Measurements from ENCODE around the gene UBE2F.

- TF ChIP-seq, protein P1, sequence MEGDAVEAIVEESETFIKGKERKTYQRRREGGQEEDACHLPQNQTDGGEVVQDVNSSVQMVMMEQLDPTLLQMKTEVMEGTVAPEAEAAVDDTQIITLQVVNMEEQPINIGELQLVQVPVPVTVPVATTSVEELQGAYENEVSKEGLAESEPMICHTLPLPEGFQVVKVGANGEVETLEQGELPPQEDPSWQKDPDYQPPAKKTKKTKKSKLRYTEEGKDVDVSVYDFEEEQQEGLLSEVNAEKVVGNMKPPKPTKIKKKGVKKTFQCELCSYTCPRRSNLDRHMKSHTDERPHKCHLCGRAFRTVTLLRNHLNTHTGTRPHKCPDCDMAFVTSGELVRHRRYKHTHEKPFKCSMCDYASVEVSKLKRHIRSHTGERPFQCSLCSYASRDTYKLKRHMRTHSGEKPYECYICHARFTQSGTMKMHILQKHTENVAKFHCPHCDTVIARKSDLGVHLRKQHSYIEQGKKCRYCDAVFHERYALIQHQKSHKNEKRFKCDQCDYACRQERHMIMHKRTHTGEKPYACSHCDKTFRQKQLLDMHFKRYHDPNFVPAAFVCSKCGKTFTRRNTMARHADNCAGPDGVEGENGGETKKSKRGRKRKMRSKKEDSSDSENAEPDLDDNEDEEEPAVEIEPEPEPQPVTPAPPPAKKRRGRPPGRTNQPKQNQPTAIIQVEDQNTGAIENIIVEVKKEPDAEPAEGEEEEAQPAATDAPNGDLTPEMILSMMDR (IDR thresholded peaks at IDR 0.05 in 4 of 5, conservative IDR thresholded peaks at IDR 0.05 in 1 of 5): no peak
- no peak for TF ChIP-seq POLR2A (IDR thresholded peaks at IDR 0.05)
These were observed 6.1 kb downstream of the UBE2F start for GRCh38 chr2:237972936-237973335.
